Ovary (tissue), 3 donors: ENCODE data around the gene PRKCH.

ENCODE experiments used
- CTCF ChIP-seq, 3 donors: fragments of 450-650 bp in 2 of 3; fragments of 200-600 bp in 1 of 3; IDR thresholded peaks; one replicate each; pipeline versions ENCODE4 v1.5.1 to v1.8.0; 2016 to 2022; ENCODE audit warnings: antibody characterized with exemption in 3 of 3, mild to moderate bottlenecking in 1 of 3
- POLR2A ChIP-seq: fragments of 450-650 bp; IDR thresholded peaks from one replicate; pipeline ENCODE4 v1.6.1; 2017; ENCODE audit warnings: antibody characterized with exemption, mild to moderate bottlenecking, moderate library complexity
- donor health status: DM: no; HTN: no; CAD: no.

GRCh38 chr14:61543946-61544345, 222.6 kb downstream of the PRKCH start:
- TF ChIP-seq CTCF (IDR thresholded peaks at IDR 0.05): no peak
- TF ChIP-seq POLR2A: no peak
